GM12878 (cell line): ENCODE results near the gene RIC1. TPM values are rescaled to one million over a fixed set of nuclear protein-coding genes. Genes with fewer than 3 reads are reported as not detected.
"Not testable (repeated sequence)": the region's sequence is repeated elsewhere in the genome, so short reads cannot be mapped to it uniquely, and the experiment has no call there.

Experiments used
- ATAC-seq: fragments of 200-7000 bp; cut with Tn5 transposase; 3 replicates; pipeline ENCODE4 v1.9.1; 2020; ENCODE audit warnings: mild to moderate bottlenecking, moderate library complexity
- BruUV-seq: library from RNA; stranded (reverse); fragments of 400-500 nt; replicated peaks from 2 replicates; lab custom pipeline; 2021; lab: Mats Ljungman, UMichigan
- CTCF ChIA-PET: fragments of 300-600 bp; sonication (Branson Sonifier 250); formaldehyde crosslinking; extraction: SDS; loops from one replicate; lab custom pipeline; 2021; ENCODE audit warnings: inconsistent platforms; lab: Yijun Ruan, JAX
- POLR2A ChIA-PET: fragments of 350-600 bp; formaldehyde crosslinking; extraction: SDS; loops from one replicate; lab custom pipeline; 2021; ENCODE audit warnings: inconsistent platforms; lab: Charles Lee
- RAD21 ChIA-PET: fragments of 300-600 bp; sonication (Branson Sonifier 250); formaldehyde crosslinking; loops from one replicate; lab custom pipeline; 2023; ENCODE audit warnings: antibody characterized with exemption; ENCODE audit not compliant: unreplicated experiment; lab: Charles Lee
- SMC1A ChIA-PET: fragments of 300-600 bp; sonication (Branson Sonifier 250); formaldehyde crosslinking; loops from one replicate; lab custom pipeline; 2023; ENCODE audit not compliant: unreplicated experiment, uncharacterized antibody; lab: Charles Lee
- DNase-seq: peaks from one replicate; pipeline ENCODE4 v3.0.0-alpha.2; 2011; ENCODE audit warnings: low read depth, low spot score
- FAIRE-seq: peaks from 3 replicates; lab custom pipeline; 2011; peaks lifted over from hg19 to GRCh38; lab: Jason Lieb, UNC
- H2AFZ ChIP-seq: 2 replicates; pipeline ENCODE4 v1.6.0; 2011; ENCODE audit warnings: low read depth, low read length, control low read depth; ENCODE audit not compliant: control insufficient read depth
- H3K27ac ChIP-seq: 2 replicates; pipeline ENCODE4 v1.5.1; 2011; ENCODE audit warnings: control low read depth; ENCODE audit not compliant: control insufficient read depth, insufficient read depth
- H3K27me3 ChIP-seq, 2 experiments: replicated peaks in 1 of 2; 2 replicates each; pipeline versions ENCODE4 v1.6.0 to v1.6.1; 2011; ENCODE audit warnings: low read length in 1 of 2; ENCODE audit not compliant: control insufficient read depth in 2 of 2, insufficient read depth in 2 of 2
- H3K36me3 ChIP-seq, 2 experiments: 2 replicates each; pipeline ENCODE4 v1.5.1; 2011; ENCODE audit warnings: low read length in 1 of 2; ENCODE audit not compliant: control insufficient read depth in 2 of 2, insufficient read depth in 2 of 2
- H3K4me1 ChIP-seq: 2 replicates; pipeline ENCODE4 v1.6.1; 2011; ENCODE audit warnings: mild to moderate bottlenecking, low read length, moderate library complexity, mixed read lengths; ENCODE audit not compliant: control insufficient read depth, insufficient read depth
- H3K4me2 ChIP-seq: 2 replicates; pipeline ENCODE4 v1.6.0; 2011; ENCODE audit warnings: control low read depth; ENCODE audit not compliant: control insufficient read depth, insufficient read depth
- H3K4me3 ChIP-seq: fragments of 200-600 bp; sonication (generic); 2 replicates; pipeline ENCODE4 v1.5.1; 2016
- H3K79me2 ChIP-seq: 2 replicates; pipeline ENCODE4 v1.6.0; 2011; ENCODE audit warnings: low read length; ENCODE audit not compliant: control insufficient read depth, insufficient read depth
- H3K9ac ChIP-seq: 2 replicates; pipeline ENCODE4 v1.8.0; 2011; ENCODE audit warnings: low read length, control low read depth, mixed read lengths; ENCODE audit not compliant: control insufficient read depth, insufficient read depth
- H3K9me3 ChIP-seq: replicated peaks from 3 replicates; pipeline ENCODE4 v1.5.1; 2011; ENCODE audit warnings: mild to moderate bottlenecking, low read length; ENCODE audit not compliant: control insufficient read depth, insufficient read depth
- H4K20me1 ChIP-seq: 2 replicates; pipeline ENCODE4 v1.6.0; 2011; ENCODE audit not compliant: control insufficient read depth, insufficient read depth
- CBX5 ChIP-seq: sonication (generic); IDR thresholded peaks from 2 replicates; pipeline ENCODE4 v1.6.1; 2016; ENCODE audit warnings: low read depth, moderate library complexity, mild to moderate bottlenecking, inconsistent platforms
- POLR2A ChIP-seq: IDR thresholded peaks from 2 replicates; pipeline ENCODE4 v1.6.1; 2011; ENCODE audit warnings: low read depth, mild to moderate bottlenecking, low read length
- STAT1 ChIP-seq: fragments of 450-650 bp; conservative IDR thresholded peaks from 2 replicates; pipeline ENCODE4 v1.6.1; 2014; ENCODE audit warnings: antibody characterized with exemption, mild to moderate bottlenecking
- WGBS: methylation state at CpG from one replicate; pipeline ENCODE4 v1.1.6; 2016; ENCODE audit warnings: low lambda C conversion rate; ENCODE audit not compliant: insufficient replicate concordance, insufficient coverage; ENCODE audit errors: missing lambda C conversion rate; 5-methylcytosine and 5-hydroxymethylcytosine counted together
- in situ Hi-C: fragments of 300-500 bp; cut with MboI; formaldehyde crosslinking; loops from 9 replicates; pipeline ENCODE4 v1.14.3; 2018; ENCODE audit warnings: mixed read lengths
- intact Hi-C: fragments of 100-400 bp; cut with micrococcal nuclease; formaldehyde crosslinking; loops from one replicate; pipeline ENCODE4 v1.14.2; 2022; ENCODE audit not compliant: unreplicated experiment
- polyA plus RNA-seq, 11 experiments: library from polyadenylated mRNA; depleted of rRNA in 4 of 11; unstranded in 6 of 11; stranded (reverse) in 5 of 11; fragments of >200 nt; fragmentation: Nextera tagmentation in 4 of 11; fragmentation: Illumina TruSeq in 1 of 11; extraction: Ambion mirVana in 4 of 11; extraction: Trizol in 1 of 11; gene quantifications; 1 replicate in 1 of 11; 2 replicates in 10 of 11; pipeline versions ENCODE4 v1.2.1 to v1.2.3, GENCODE V29; 2011 to 2016; ENCODE audit warnings: inconsistent platforms in 2 of 11, missing spikeins in 2 of 11, low read depth in 1 of 11
- total RNA-seq, 4 experiments: library from RNA; depleted of rRNA in 3 of 4; stranded (reverse); fragments of >200 nt in 3 of 4; fragmentation: Illumina TruSeq in 1 of 4; extraction: Trizol in 1 of 4; gene quantifications; 2 replicates each; pipeline versions ENCODE4 v1.2.1 to v1.2.3, GENCODE V29; 2013 to 2021

RIC1 gene
- total and polyA plus RNA-seq, 10 of the 15 experiments (the other 5 are each of a cell fraction or from before 2014, with no cell fraction given): 6.2 to 59.8 (median 33.3) TPM

- TF ChIP-seq STAT1: no peak
- TF ChIP-seq CBX5: peak; percentile 62; the same call in 1 of the 2 replicates
- TF ChIP-seq, all 136 proteins: peak for 1
- no peak for FAIRE-seq
- Histone ChIP-seq H3K36me3 (peaks cover 17 to 40% of the 10 kb centered on the region in 2 experiments), H3K4me3 (no peak overlapping the region), H3K4me2 (no peak overlapping the region), H3K9ac (no peak overlapping the region), H2AFZ (no peak overlapping the region), H3K79me2 (no peaks in the 10 kb centered on the region), H3K27me3 (no peaks in the 10 kb centered on the region), H3K9me3 (peaks cover 19% of the 10 kb centered on the region), H3K27ac (no peak overlapping the region), H4K20me1 (no peaks in the 10 kb centered on the region), H3K4me1 (no peaks in the 10 kb centered on the region)
- no TSS peak for BruUV-seq
- ChIA-PET POLR2A (no interaction called here), SMC1A (interaction anchor here (1.0 to 1.3 kb wide), 2 partner anchors 9 to 11 kb away, joined by 3 to 5 read pairs; no protein-coding TSS in a partner anchor), CTCF (no interaction called here), RAD21 (no interaction called here)
- no peak for DNase-seq
- WGBS: 88% methylated on average over 1 of the region's 1 CpG
- intact Hi-C loops: no loop called here
- no peak for ATAC-seq
- in situ Hi-C loops: no loop called here
Observed at GRCh38 chr9:5778805-5779204, 149.9 kb downstream of the RIC1 start.

- CTCF ChIA-PET, ATAC-seq, H3K27me3 ChIP-seq, H3K4me2 ChIP-seq, BruUV-seq, POLR2A ChIA-PET, RAD21 ChIA-PET, H3K27ac ChIP-seq, H3K9ac ChIP-seq, H3K4me1 ChIP-seq, H4K20me1 ChIP-seq, DNase-seq, intact Hi-C loops, in situ Hi-C loops, FAIRE-seq, H2AFZ ChIP-seq, H3K79me2 ChIP-seq, H3K4me3 ChIP-seq: not testable (repeated sequence)
- 94% methylated on average over 4 of the region's 4 CpGs for WGBS
- 0 out of 2 replicates have a peak, but pooled peaks have one; percentile 18 for TF ChIP-seq POLR2A
- SMC1A ChIA-PET: interaction anchor here (1.1 to 1.7 kb wide), 2 partner anchors 10 to 171 kb away, joined by 3 to 7 read pairs; no protein-coding TSS in a partner anchor
- H3K9me3 ChIP-seq: peaks cover 19% of the 10 kb centered on the region
- peaks cover 15 to 40% of the 10 kb centered on the region in 2 experiments for H3K36me3 ChIP-seq
Observed at GRCh38 chr9:5779705-5780218, 150.9 kb downstream of the RIC1 start.

GRCh38 chr9:5783420-5783819 lies 154.5 kb downstream of the RIC1 start:
- H3K79me2 ChIP-seq, ATAC-seq, H3K4me3 ChIP-seq, intact Hi-C loops, RAD21 ChIA-PET, H3K4me2 ChIP-seq, DNase-seq, H3K4me1 ChIP-seq, H3K9ac ChIP-seq, H4K20me1 ChIP-seq, H2AFZ ChIP-seq, in situ Hi-C loops, H3K27ac ChIP-seq, BruUV-seq, H3K27me3 ChIP-seq, FAIRE-seq: not testable (repeated sequence)
- WGBS: 100% methylated on average over 3 of the region's 3 CpGs
- POLR2A ChIA-PET: interaction anchor here (0.7 kb wide), 1 partner anchor 838 kb away, joined by 3 read pairs; no protein-coding TSS in a partner anchor
- Histone ChIP-seq H3K9me3 (peaks cover 16% of the 10 kb centered on the region), H3K36me3 (peaks cover 24 to 35% of the 10 kb centered on the region in 2 experiments)
- CTCF ChIA-PET: interaction anchor here (1.5 kb wide), 1 partner anchor 20 kb away, joined by 3 read pairs; no protein-coding TSS in a partner anchor
- SMC1A ChIA-PET: interaction anchor here (1.7 to 1.9 kb wide), 2 partner anchors 9 to 11 kb away, joined by 4 to 5 read pairs; no protein-coding TSS in a partner anchor
